ENCODE results near the gene DHRS9. TPM values are rescaled to one million over a fixed set of nuclear protein-coding genes. Genes with fewer than 3 reads are reported as not detected.

The DHRS9 gene
- total and polyA plus RNA-seq, 9 of the 15 experiments (the other 6 are each of a cell fraction or from before 2014, with no cell fraction given), result 0.27 to 1.7 (median 0.69) TPM

GRCh38 chr2:169141713-169142352 is 72.5 kb downstream of the DHRS9 start (continued):
- no peak for TF ChIP-seq FOXP1 (CRISPR knock-in tag; IDR thresholded peaks at IDR 0.05)
- no peak for TF ChIP-seq RBM15 (IDR thresholded peaks at IDR 0.05; ENCODE audit: insufficient read depth, low read length)
- no peak for TF ChIP-seq HMGN3 (IDR thresholded peaks at IDR 0.05; ENCODE audit: borderline replicate concordance, extremely low read depth, insufficient read length, low read depth, low read length)
- TF ChIP-seq HMGXB4 (CRISPR knock-in tag; IDR thresholded peaks at IDR 0.05), result no peak
- TF ChIP-seq MBD2 (IDR thresholded peaks at IDR 0.05; ENCODE audit: borderline replicate concordance, low read depth), result no peak
- TF ChIP-seq, protein P1, sequence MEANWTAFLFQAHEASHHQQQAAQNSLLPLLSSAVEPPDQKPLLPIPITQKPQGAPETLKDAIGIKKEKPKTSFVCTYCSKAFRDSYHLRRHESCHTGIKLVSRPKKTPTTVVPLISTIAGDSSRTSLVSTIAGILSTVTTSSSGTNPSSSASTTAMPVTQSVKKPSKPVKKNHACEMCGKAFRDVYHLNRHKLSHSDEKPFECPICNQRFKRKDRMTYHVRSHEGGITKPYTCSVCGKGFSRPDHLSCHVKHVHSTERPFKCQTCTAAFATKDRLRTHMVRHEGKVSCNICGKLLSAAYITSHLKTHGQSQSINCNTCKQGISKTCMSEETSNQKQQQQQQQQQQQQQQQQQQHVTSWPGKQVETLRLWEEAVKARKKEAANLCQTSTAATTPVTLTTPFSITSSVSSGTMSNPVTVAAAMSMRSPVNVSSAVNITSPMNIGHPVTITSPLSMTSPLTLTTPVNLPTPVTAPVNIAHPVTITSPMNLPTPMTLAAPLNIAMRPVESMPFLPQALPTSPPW (CRISPR knock-in tag; IDR thresholded peaks at IDR 0.05), result no peak
- TF ChIP-seq GABPA (tag; conservative IDR thresholded peaks at IDR 0.05; ENCODE audit: low read depth), result no peak
- TF ChIP-seq PPARD (CRISPR knock-in tag; IDR thresholded peaks at IDR 0.05), result no peak
- TF ChIP-seq, protein P2, sequence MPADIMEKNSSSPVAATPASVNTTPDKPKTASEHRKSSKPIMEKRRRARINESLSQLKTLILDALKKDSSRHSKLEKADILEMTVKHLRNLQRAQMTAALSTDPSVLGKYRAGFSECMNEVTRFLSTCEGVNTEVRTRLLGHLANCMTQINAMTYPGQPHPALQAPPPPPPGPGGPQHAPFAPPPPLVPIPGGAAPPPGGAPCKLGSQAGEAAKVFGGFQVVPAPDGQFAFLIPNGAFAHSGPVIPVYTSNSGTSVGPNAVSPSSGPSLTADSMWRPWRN (IDR thresholded peaks at IDR 0.05; ENCODE audit: low read depth), result no peak
- no peak for TF ChIP-seq RBM22 (IDR thresholded peaks at IDR 0.05; ENCODE audit: low read depth, low read length, poor library complexity, severe bottlenecking)
- no peak for TF ChIP-seq CEBPB (tag; IDR thresholded peaks at IDR 0.05)
- no peak for TF ChIP-seq NR1H2 (CRISPR knock-in tag; IDR thresholded peaks at IDR 0.05)
- TF ChIP-seq NCOA4 (IDR thresholded peaks at IDR 0.05; ENCODE audit: partially characterized antibody), result no peak
- TF ChIP-seq NFIC (IDR thresholded peaks at IDR 0.05), result 0 out of 2 replicates have a peak, but pooled peaks have one; percentile 6
- TF ChIP-seq MIER1 (IDR thresholded peaks at IDR 0.05; ENCODE audit: low read depth), result peak; percentile 86
- TF ChIP-seq GTF2B (IDR thresholded peaks at IDR 0.05; ENCODE audit: extremely low read depth, insufficient read length), result no peak
- TF ChIP-seq ZNF316 (IDR thresholded peaks at IDR 0.05), result no peak
- no peak for TF ChIP-seq NFYB (IDR thresholded peaks at IDR 0.05; ENCODE audit: extremely low read depth, insufficient read length)
- no peak for TF ChIP-seq CBX2 (IDR thresholded peaks at IDR 0.05; ENCODE audit: insufficient read depth, low read length, poor library complexity, severe bottlenecking)
- TF ChIP-seq FOXO4 (CRISPR knock-in tag; IDR thresholded peaks at IDR 0.05), result no peak
- TF ChIP-seq MED1 (CRISPR knock-in tag; IDR thresholded peaks at IDR 0.05; ENCODE audit: borderline replicate concordance), result no peak
- no peak for TF ChIP-seq FOXJ3 (CRISPR knock-in tag; IDR thresholded peaks at IDR 0.05)
- no peak for TF ChIP-seq SIN3A (IDR thresholded peaks at IDR 0.05; ENCODE audit: borderline replicate concordance in 2 of 2, control insufficient read depth in 1 of 2, low read depth in 2 of 2, low read length in 2 of 2)
